Airway epithelial cell (primary cell): ENCODE data around the gene COL21A1. TPM values are rescaled to one million over a fixed set of nuclear protein-coding genes. Genes with fewer than 3 reads are reported as not detected.

Source experiments
- total RNA-seq: library from RNA; depleted of rRNA; stranded (reverse); fragments of >200 nt; gene quantifications from 2 replicates; pipeline ENCODE4 v1.2.3, GENCODE V29; 2015

COL21A1 gene
- total RNA-seq = 0.28 and 0.42 TPM in 2 replicates

GRCh38 chr6:56246881-56247653, at the start of gene COL21A1:
COL21A1 (minus strand) TSS chr6:56247580; CDS start chr6:56182618, 64,962 bp downstream.

